ENCODE results near the gene GPR153. TPM values are rescaled to one million over a fixed set of nuclear protein-coding genes. Genes with fewer than 3 reads are reported as not detected.

GPR153 gene
- total and polyA plus RNA-seq, 2 of the 13 experiments (the other 11 are each of a cell fraction or from before 2014, with no cell fraction given): 0.22 to 0.31 TPM

GRCh38 chr1:6205849-6206519 lies 54.9 kb downstream of the GPR153 start, which contains the start of gene RNF207:
Gene RNF207, plus strand, starts transcription at chr1:6206119. Its CDS starts 417 bp downstream, at chr1:6206536.
- no peaks in the 10 kb centered on the region for H4K20me1 ChIP-seq (ENCODE audit: insufficient read depth, low read length)
- no TSS peak for BruUV-seq (replicated peaks)
- POLR2A ChIA-PET: interaction anchor here (0.7 to 1.7 kb wide), 12 partner anchors 10 to 280 kb away, joined by 3 to 11 read pairs (median 4); partner anchors contain the start of genes ACOT7 and ICMT
- peaks cover 4 to 6% of the 10 kb centered on the region in 2 experiments; a peak in 3 of 5 replicates for H3K36me3 ChIP-seq (replicated peaks in 1 of 2; ENCODE audit: control insufficient read depth in 1 of 2, insufficient read depth in 2 of 2, low read length in 2 of 2)
- peak within 1 kb of the TSS; percentile 79 for H3K9ac ChIP-seq (ENCODE audit: insufficient read depth, low read depth, low read length)
- CTCF ChIA-PET (ENCODE audit: low intra/inter-chr PET ratio, low total read pairs): interaction anchor here (1.2 to 1.6 kb wide), 2 partner anchors 39 to 41 kb away, joined by 5 to 7 read pairs; no protein-coding TSS in a partner anchor
- intact Hi-C loops (cut with micrococcal nuclease; ENCODE audit: unreplicated experiment): loop anchor here (2.0 to 10.0 kb wide), 2 partner anchors 35 to 621 kb away; no protein-coding TSS in a partner anchor
- in situ Hi-C loops (cut with HindIII; ENCODE audit: extremely low pct_ligation_motif_present, low pct_unique_long_range_greater_than_20kb): no loop called here
- DNase-seq (ENCODE audit: low spot score): peak; percentile 77
- no peaks in the 10 kb centered on the region for H3K79me2 ChIP-seq (ENCODE audit: insufficient read depth, low read length)
- H3K4me1 ChIP-seq (ENCODE audit: insufficient read depth, low read length): peaks cover 17% of the 10 kb centered on the region
- H3K27me3 ChIP-seq (ENCODE audit: control insufficient read depth in 1 of 2, insufficient read depth in 2 of 2, low read length in 2 of 2): no peaks in the 10 kb centered on the region
- FAIRE-seq: no peak
- peak within 1 kb of the TSS; percentile 82 for H3K27ac ChIP-seq (ENCODE audit: extremely low read length, insufficient read depth, low read length)
- peak; percentile 84 for ATAC-seq
- peak within 1 kb of the TSS; percentile 86 for H2AFZ ChIP-seq (ENCODE audit: low read length)
- H3K9me3 ChIP-seq (ENCODE audit: low read length): no peaks in the 10 kb centered on the region
- H3K4me2 ChIP-seq (ENCODE audit: low read depth, low read length): peak within 1 kb of the TSS; percentile 92
- WGBS (ENCODE audit: low lambda C conversion rate): under 1% methylated on average over 27 of the region's 66 CpGs
- peak within 1 kb of the TSS; percentile 79 to 90 (median 84) for H3K4me3 ChIP-seq (replicated peaks in 1 of 3; ENCODE audit: insufficient read depth in 1 of 3, low read depth in 2 of 3, low read length in 3 of 3)
- TF ChIP-seq ZNF350 (CRISPR knock-in tag; IDR thresholded peaks at IDR 0.05; ENCODE audit: borderline replicate concordance, low read depth) (peak; percentile 83), YY1 (IDR thresholded peaks at IDR 0.05; ENCODE audit: insufficient read depth, insufficient replicate concordance, low read depth, low read length) (peak; percentile 50), ZNF292 (CRISPR knock-in tag; IDR thresholded peaks at IDR 0.05; ENCODE audit: borderline replicate concordance, low read depth) (no peak; the same call in 1 of the 2 replicates), ZNF432 (CRISPR knock-in tag; IDR thresholded peaks at IDR 0.05; ENCODE audit: borderline replicate concordance) (no peak), SOX6 (IDR thresholded peaks at IDR 0.05) (no peak), SOX6 (CRISPR knock-in tag; IDR thresholded peaks at IDR 0.05) (peak; percentile 55), ZNF724P (CRISPR knock-in tag; IDR thresholded peaks at IDR 0.05; ENCODE audit: borderline replicate concordance) (no peak), ZNF333 (CRISPR knock-in tag; IDR thresholded peaks at IDR 0.05; ENCODE audit: borderline replicate concordance) (peak; percentile 66; the same call in 1 of the 2 replicates), HDAC1 (CRISPR knock-in tag; IDR thresholded peaks at IDR 0.05) (peak; percentile 63; the same call in 1 of the 2 replicates), ATF2 (CRISPR knock-in tag; IDR thresholded peaks at IDR 0.05) (no peak; the same call in 1 of the 2 replicates), SALL1 (CRISPR knock-in tag; IDR thresholded peaks at IDR 0.05) (peak; percentile 78), ZNF558 (CRISPR knock-in tag; IDR thresholded peaks at IDR 0.05; ENCODE audit: borderline replicate concordance) (no peak; the same call in 1 of the 2 replicates), MZF1 (CRISPR knock-in tag; IDR thresholded peaks at IDR 0.05; ENCODE audit: borderline replicate concordance) (0 out of 2 replicates have a peak, but pooled peaks have one; percentile 40)
- TF ChIP-seq, protein P1, sequence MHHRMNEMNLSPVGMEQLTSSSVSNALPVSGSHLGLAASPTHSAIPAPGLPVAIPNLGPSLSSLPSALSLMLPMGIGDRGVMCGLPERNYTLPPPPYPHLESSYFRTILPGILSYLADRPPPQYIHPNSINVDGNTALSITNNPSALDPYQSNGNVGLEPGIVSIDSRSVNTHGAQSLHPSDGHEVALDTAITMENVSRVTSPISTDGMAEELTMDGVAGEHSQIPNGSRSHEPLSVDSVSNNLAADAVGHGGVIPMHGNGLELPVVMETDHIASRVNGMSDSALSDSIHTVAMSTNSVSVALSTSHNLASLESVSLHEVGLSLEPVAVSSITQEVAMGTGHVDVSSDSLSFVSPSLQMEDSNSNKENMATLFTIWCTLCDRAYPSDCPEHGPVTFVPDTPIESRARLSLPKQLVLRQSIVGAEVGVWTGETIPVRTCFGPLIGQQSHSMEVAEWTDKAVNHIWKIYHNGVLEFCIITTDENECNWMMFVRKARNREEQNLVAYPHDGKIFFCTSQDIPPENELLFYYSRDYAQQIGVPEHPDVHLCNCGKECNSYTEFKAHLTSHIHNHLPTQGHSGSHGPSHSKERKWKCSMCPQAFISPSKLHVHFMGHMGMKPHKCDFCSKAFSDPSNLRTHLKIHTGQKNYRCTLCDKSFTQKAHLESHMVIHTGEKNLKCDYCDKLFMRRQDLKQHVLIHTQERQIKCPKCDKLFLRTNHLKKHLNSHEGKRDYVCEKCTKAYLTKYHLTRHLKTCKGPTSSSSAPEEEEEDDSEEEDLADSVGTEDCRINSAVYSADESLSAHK (CRISPR knock-in tag; IDR thresholded peaks at IDR 0.05; ENCODE audit: borderline replicate concordance): no peak
- TF ChIP-seq, protein P2, sequence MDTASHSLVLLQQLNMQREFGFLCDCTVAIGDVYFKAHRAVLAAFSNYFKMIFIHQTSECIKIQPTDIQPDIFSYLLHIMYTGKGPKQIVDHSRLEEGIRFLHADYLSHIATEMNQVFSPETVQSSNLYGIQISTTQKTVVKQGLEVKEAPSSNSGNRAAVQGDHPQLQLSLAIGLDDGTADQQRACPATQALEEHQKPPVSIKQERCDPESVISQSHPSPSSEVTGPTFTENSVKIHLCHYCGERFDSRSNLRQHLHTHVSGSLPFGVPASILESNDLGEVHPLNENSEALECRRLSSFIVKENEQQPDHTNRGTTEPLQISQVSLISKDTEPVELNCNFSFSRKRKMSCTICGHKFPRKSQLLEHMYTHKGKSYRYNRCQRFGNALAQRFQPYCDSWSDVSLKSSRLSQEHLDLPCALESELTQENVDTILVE (CRISPR knock-in tag; IDR thresholded peaks at IDR 0.05): peak; percentile 74; the same call in 1 of the 2 replicates
- TF ChIP-seq, protein P3, sequence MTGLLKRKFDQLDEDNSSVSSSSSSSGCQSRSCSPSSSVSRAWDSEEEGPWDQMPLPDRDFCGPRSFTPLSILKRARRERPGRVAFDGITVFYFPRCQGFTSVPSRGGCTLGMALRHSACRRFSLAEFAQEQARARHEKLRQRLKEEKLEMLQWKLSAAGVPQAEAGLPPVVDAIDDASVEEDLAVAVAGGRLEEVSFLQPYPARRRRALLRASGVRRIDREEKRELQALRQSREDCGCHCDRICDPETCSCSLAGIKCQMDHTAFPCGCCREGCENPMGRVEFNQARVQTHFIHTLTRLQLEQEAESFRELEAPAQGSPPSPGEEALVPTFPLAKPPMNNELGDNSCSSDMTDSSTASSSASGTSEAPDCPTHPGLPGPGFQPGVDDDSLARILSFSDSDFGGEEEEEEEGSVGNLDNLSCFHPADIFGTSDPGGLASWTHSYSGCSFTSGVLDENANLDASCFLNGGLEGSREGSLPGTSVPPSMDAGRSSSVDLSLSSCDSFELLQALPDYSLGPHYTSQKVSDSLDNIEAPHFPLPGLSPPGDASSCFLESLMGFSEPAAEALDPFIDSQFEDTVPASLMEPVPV (CRISPR knock-in tag; IDR thresholded peaks at IDR 0.05): peak; percentile 94

Measured in HepG2 (cell line).